D721Med (cell line): ENCODE measurements around the gene RPS5.

ENCODE experiments used
- DNase-seq: peaks from one replicate; pipeline ENCODE4 v3.0.0; 2011; ENCODE audit warnings: low spot score; ENCODE audit not compliant: insufficient read length
- FAIRE-seq: peaks from 2 replicates; lab custom pipeline; 2011; peaks lifted over from hg19 to GRCh38; lab: Jason Lieb, UNC
- CTCF ChIP-seq: IDR thresholded peaks from 2 replicates; pipeline ENCODE4 v1.5.1; 2012; ENCODE audit warnings: mild to moderate bottlenecking, control low read depth; ENCODE audit not compliant: insufficient read depth; ENCODE audit errors: missing control alignments

The RPS5 gene

GRCh38 chr19:58350001-58350861, 36.8 kb upstream of the RPS5 start:
- TF ChIP-seq CTCF: no peak
- DNase-seq: no peak
- FAIRE-seq: no peak

GRCh38 chr19:58350871-58351557, 36.1 kb upstream of the RPS5 start:
- TF ChIP-seq CTCF: no peak
- DNase-seq (no peak), FAIRE-seq (no peak)

- TF ChIP-seq CTCF: no peak
- FAIRE-seq: no peak
- no peak for DNase-seq
Measured at GRCh38 chr19:58351558-58351878, 35.6 kb upstream of the RPS5 start.

DNA sequence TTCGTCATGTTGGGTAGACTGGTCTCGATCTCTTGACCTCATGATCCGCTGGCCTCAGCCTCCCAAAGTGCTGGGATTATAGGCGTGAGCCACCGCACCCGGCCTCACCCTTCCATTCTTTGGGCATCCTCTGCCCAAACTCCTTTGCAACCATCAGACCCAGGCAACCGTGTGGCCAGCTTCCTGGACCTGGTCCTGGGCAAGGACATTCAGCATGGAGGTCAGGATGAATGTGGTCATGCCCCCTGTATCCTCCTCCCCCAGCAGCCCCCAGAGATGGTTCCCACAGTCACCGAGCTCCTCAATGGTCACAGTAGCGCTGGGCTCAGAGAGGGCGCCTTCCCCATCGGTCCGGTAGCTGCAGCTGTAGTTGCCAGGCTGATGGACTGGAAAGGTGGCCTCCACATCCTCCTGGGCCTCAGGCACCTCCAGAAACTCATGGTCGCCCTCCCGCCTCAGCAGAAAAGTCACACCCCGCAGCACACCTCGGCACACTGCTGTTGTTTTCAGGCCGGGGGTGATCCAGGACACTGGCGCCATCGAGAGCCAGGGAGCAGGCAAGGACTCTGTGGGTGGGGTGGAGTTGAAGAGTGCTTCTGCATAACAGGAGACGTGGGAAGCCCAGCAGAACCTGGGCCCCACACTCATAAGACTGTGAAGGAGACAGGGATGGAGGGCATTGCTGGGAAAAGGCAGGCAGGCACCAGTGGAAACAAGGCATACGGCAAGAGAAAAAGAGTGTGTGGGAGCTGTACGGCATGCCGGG, 34.9 kb upstream of the RPS5 start:
- no peak for TF ChIP-seq CTCF
- no peak for FAIRE-seq
- DNase-seq: no peak

DNA sequence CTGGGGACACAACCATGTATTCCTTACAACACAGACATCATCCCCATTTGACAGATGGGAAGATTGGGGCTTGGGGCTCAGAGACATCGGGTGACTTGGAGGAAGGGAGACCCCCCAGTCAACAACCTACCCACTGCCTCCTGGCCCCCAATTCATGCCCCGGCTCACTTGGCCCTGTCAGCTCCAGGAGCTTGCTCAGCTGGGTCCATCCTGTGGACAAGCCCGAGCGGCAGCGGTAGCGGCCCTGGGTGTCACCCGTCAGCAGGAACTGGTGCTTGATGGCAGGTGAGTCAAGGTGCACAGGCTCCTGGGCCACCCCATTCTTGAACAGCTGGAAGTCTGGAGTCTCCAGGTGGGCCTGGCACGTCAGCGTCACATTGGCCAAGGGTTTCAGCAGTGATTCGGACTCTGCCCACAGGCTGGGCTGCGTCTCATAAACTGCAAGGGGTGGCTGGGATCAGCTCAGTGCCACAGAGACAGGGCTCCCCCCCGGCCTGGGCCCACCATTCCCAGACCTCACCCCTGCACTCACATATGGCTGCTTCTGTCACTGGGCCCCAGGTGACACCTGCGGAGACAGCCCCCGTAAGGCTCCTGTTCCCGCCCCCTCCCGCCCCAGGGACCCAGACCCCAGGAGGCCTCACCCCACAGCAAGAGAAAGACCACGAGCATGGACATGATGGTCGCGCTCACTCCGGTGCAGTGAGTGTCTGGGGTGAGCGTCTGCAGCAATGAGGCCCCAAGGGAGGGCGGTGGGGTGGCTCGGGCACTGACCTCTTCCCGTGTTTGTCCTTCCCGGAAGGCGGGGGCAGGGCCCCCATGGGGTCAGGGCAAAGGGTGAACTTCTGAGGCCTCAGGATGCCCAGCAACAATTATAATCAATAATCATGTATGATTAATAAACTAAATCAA, 34.1 kb upstream of the RPS5 start, which contains the start of gene A1BG:
Gene A1BG (minus strand): TSS at position 733 of the 912 bp plus-strand sequence. CDS start 55 bp downstream, at position 678.
- DNase-seq (no peak), FAIRE-seq (no peak)
- TF ChIP-seq CTCF: no peak

- TF ChIP-seq CTCF: no peak
- FAIRE-seq (no peak), DNase-seq (no peak)
Measured at GRCh38 chr19:58353717-58354477, 33.2 kb upstream of the RPS5 start.
